ENCODE data around the gene LRRC34. TPM values are rescaled to one million over a fixed set of nuclear protein-coding genes. Genes with fewer than 3 reads are reported as not detected.

Gene LRRC34
- total and polyA plus RNA-seq, 10 of the 15 experiments (the other 5 are each of a cell fraction or from before 2014, with no cell fraction given), result 0.24 to 3.7 (median 1.7) TPM

- DNase-seq (ENCODE audit: low read depth, low spot score) (no peak), FAIRE-seq (no peak), ATAC-seq (no peak)
- peak overlapping the region; percentile 71 for H3K4me3 ChIP-seq
- CTCF ChIA-PET, result interaction anchor here (0.6 to 1.7 kb wide), 7 partner anchors 13 to 240 kb away, joined by 3 to 4 read pairs (median 3); no protein-coding TSS in a partner anchor
- WGBS (ENCODE audit: insufficient coverage, insufficient replicate concordance, low lambda C conversion rate, missing lambda C conversion rate), result 3% methylated on average over 8 of the region's 8 CpGs
- no peaks in the 10 kb centered on the region for H3K36me3 ChIP-seq (ENCODE audit: control insufficient read depth in 2 of 2, insufficient read depth in 2 of 2, low read length in 1 of 2)
- no peak for TF ChIP-seq ZBTB40 (IDR thresholded peaks at IDR 0.05; ENCODE audit: borderline replicate concordance)
- TF ChIP-seq MAX (IDR thresholded peaks at IDR 0.05; ENCODE audit: low read depth, low read length), result no peak
- TF ChIP-seq RFX5 (IDR thresholded peaks at IDR 0.05; ENCODE audit: low read depth, low read length), result no peak
- TF ChIP-seq HDGF (IDR thresholded peaks at IDR 0.05), result no peak
- TF ChIP-seq MTA3 (IDR thresholded peaks at IDR 0.05; ENCODE audit: borderline replicate concordance, low read length), result peak; percentile 78; the same call in 1 of the 2 replicates
- TF ChIP-seq CEBPB (IDR thresholded peaks at IDR 0.05; ENCODE audit: borderline replicate concordance in 1 of 2, low read depth in 2 of 2, low read length in 2 of 2), result no peak
- TF ChIP-seq IKZF2 (IDR thresholded peaks at IDR 0.05), result no peak
- H3K4me2 ChIP-seq (ENCODE audit: control insufficient read depth, insufficient read depth), result peak overlapping the region; percentile 100
- SMC1A ChIA-PET (ENCODE audit: uncharacterized antibody, unreplicated experiment), result interaction anchor here (0.7 to 1.9 kb wide), 5 partner anchors 9 to 152 kb away, joined by 3 to 5 read pairs (median 3); no protein-coding TSS in a partner anchor
- peaks cover 3% of the 10 kb centered on the region; the same call in 1 of the 3 replicates for H3K9me3 ChIP-seq (replicated peaks; ENCODE audit: control insufficient read depth, insufficient read depth, low read length)
- H3K4me1 ChIP-seq (ENCODE audit: control insufficient read depth, insufficient read depth, low read length), result peaks cover 12% of the 10 kb centered on the region
- BruUV-seq (replicated peaks), result no TSS peak
- POLR2A ChIA-PET, result interaction anchor here (0.5 kb wide), 1 partner anchor 229 kb away, joined by 4 read pairs; no protein-coding TSS in a partner anchor
- no peaks in the 10 kb centered on the region for H3K27me3 ChIP-seq (replicated peaks in 1 of 2; ENCODE audit: control insufficient read depth in 2 of 2, insufficient read depth in 2 of 2, low read length in 1 of 2)
- H3K79me2 ChIP-seq (ENCODE audit: control insufficient read depth, insufficient read depth, low read length), result no peaks in the 10 kb centered on the region
- H2AFZ ChIP-seq (ENCODE audit: control insufficient read depth, low read depth, low read length), result peak overlapping the region; percentile 94
- intact Hi-C loops (cut with micrococcal nuclease; ENCODE audit: unreplicated experiment), result loop anchor here (1.0 kb wide), 1 partner anchor 40 kb away; the partner anchor contains the start of gene MYNN
- no peaks in the 10 kb centered on the region for H4K20me1 ChIP-seq (ENCODE audit: control insufficient read depth, insufficient read depth)
- in situ Hi-C loops (cut with MboI), result no loop called here
- peak overlapping the region; percentile 53 for H3K9ac ChIP-seq (ENCODE audit: control insufficient read depth, insufficient read depth, low read length)
- RAD21 ChIA-PET (ENCODE audit: unreplicated experiment), result interaction anchor here (0.7 to 2.1 kb wide), 8 partner anchors 16 to 241 kb away, joined by 3 to 10 read pairs (median 4); partner anchors contain the start of gene MYNN
- H3K27ac ChIP-seq (ENCODE audit: control insufficient read depth, insufficient read depth), result peak overlapping the region; percentile 45
Measured at GRCh38 chr3:169813278-169813677, 574 bp upstream of the LRRC34 start.
